ENCODE data around the gene HOXD9. TPM values are rescaled to one million over a fixed set of nuclear protein-coding genes. Genes with fewer than 3 reads are reported as not detected.
A peak's percentile ranks its signal among the peaks of the same experiment; 100 is the strongest.

The HOXD9 gene
- total and polyA plus RNA-seq, 2 donors (not counting 3 experiments of a cell fraction or from before 2014, with no cell fraction given), result 1.9 to 3.5 TPM

DNA sequence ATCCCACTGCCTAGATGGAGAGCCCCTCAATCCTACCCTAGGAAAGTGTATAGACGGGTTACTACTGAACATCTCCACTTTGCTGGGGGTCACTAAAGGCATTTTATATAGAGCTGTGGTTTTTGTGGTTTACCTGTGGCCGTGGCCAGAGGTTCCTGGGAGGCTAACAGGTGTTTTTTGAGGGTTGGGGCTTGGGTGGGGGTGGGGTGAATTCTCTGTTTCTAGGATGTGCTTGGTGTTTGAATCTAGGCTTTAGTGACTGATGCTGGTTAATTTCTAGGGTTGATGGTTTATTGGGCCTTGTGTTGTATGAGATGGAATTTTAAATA is 14.7 kb downstream of the HOXD9 start:
- intact Hi-C loops (cut with micrococcal nuclease) (no loop called here), dilution Hi-C loops (cut with MboI; ENCODE audit: extremely low pct_ligation_motif_present, low sequenced_read_pairs) (loop anchor here (25.0 kb wide), 1 partner anchor 500 kb away; no protein-coding TSS in a partner anchor)
- Histone ChIP-seq H4K20me1 (replicated peaks; ENCODE audit: control insufficient read depth, extremely low read depth, insufficient read depth, low read length) (no peaks in the 10 kb centered on the region), H3K36me3 (ENCODE audit: control insufficient read depth in 2 of 2, extremely low read depth in 1 of 2, insufficient read depth in 2 of 2, low read length in 2 of 2) (no peaks in the 10 kb centered on the region), H2AFZ (ENCODE audit: low read depth, low read length) (no peak overlapping the region), H3K79me2 (ENCODE audit: control insufficient read depth, insufficient read depth, low read length) (peaks cover 56% of the 10 kb centered on the region), H3K27me3 (ENCODE audit: control insufficient read depth in 2 of 2, insufficient read depth in 2 of 2, low read length in 2 of 2) (no peaks in the 10 kb centered on the region), H3K9ac (replicated peaks; ENCODE audit: extremely low read depth, insufficient read depth, low read length) (peak overlapping the region; percentile 66), H3K9me3 (replicated peaks; ENCODE audit: control insufficient read depth, insufficient read depth, low read length) (no peaks in the 10 kb centered on the region), H3K27ac (ENCODE audit: insufficient read depth, low read depth, low read length) (peak overlapping the region; percentile 86), H3K4me1 (ENCODE audit: control insufficient read depth, extremely low read depth, insufficient read depth, low read length) (peaks cover 54% of the 10 kb centered on the region), H3K4me3 (replicated peaks in 1 of 3; ENCODE audit: insufficient read depth in 1 of 3, low read depth in 1 of 3, low read length in 3 of 3) (peak overlapping the region; percentile 73 to 91 (median 86)), H3K9me1 (replicated peaks; ENCODE audit: control insufficient read depth, extremely low read depth, insufficient read depth, low read length) (no peaks in the 10 kb centered on the region), H3K4me2 (ENCODE audit: insufficient read depth, low read length) (peak overlapping the region; percentile 99)
- FAIRE-seq (no peak), DNase-seq (ENCODE audit: low read depth, low spot score) (no peak)
- CTCF ChIA-PET, result interaction anchor here (1.8 to 6.9 kb wide), 5 partner anchors 8 to 517 kb away, joined by 8 to 227 read pairs (median 87); partner anchors contain the start of gene HOXD8
- no TSS peak for BruUV-seq (replicated peaks)
- POLR2A ChIA-PET, result interaction anchor here (1.2 kb wide), 1 partner anchor 417 kb away, joined by 3 read pairs; no protein-coding TSS in a partner anchor
- TF ChIP-seq, protein P1, sequence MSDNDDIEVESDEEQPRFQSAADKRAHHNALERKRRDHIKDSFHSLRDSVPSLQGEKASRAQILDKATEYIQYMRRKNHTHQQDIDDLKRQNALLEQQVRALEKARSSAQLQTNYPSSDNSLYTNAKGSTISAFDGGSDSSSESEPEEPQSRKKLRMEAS (IDR thresholded peaks at IDR 0.05; ENCODE audit: insufficient read depth, insufficient read length), result no peak
- TF ChIP-seq JUN (IDR thresholded peaks at IDR 0.05; ENCODE audit: borderline replicate concordance, insufficient read depth, insufficient read length, low read depth) (no peak), GATA2 (IDR thresholded peaks at IDR 0.05; ENCODE audit: insufficient read depth, insufficient read length, low read depth, low read length) (no peak), FOS (IDR thresholded peaks at IDR 0.05; ENCODE audit: borderline replicate concordance, insufficient read depth, low read length) (no peak), POLR2A (IDR thresholded peaks at IDR 0.05; ENCODE audit: low read depth, low read length) (no peak), EZH2 (IDR thresholded peaks at IDR 0.05; ENCODE audit: borderline replicate concordance, low read depth, low read length, severe bottlenecking) (no peak), MYC (IDR thresholded peaks at IDR 0.05; ENCODE audit: low read depth, low read length) (no peak), POLR2AphosphoS5 (IDR thresholded peaks at IDR 0.05; ENCODE audit: insufficient read depth, low read depth, low read length) (no peak)
- TF ChIP-seq, protein P2, sequence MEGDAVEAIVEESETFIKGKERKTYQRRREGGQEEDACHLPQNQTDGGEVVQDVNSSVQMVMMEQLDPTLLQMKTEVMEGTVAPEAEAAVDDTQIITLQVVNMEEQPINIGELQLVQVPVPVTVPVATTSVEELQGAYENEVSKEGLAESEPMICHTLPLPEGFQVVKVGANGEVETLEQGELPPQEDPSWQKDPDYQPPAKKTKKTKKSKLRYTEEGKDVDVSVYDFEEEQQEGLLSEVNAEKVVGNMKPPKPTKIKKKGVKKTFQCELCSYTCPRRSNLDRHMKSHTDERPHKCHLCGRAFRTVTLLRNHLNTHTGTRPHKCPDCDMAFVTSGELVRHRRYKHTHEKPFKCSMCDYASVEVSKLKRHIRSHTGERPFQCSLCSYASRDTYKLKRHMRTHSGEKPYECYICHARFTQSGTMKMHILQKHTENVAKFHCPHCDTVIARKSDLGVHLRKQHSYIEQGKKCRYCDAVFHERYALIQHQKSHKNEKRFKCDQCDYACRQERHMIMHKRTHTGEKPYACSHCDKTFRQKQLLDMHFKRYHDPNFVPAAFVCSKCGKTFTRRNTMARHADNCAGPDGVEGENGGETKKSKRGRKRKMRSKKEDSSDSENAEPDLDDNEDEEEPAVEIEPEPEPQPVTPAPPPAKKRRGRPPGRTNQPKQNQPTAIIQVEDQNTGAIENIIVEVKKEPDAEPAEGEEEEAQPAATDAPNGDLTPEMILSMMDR (IDR thresholded peaks at IDR 0.05; ENCODE audit: extremely low read depth in 1 of 2, insufficient read depth in 1 of 2, low read depth in 1 of 2, low read length in 2 of 2), result no peak

Measured in endothelial cell of umbilical vein (primary cell).